Measurements from ENCODE around the gene TALDO1. TPM values are rescaled to one million over a fixed set of nuclear protein-coding genes. Genes with fewer than 3 reads are reported as not detected.

The TALDO1 gene
- 166 and 171 TPM in 2 replicates for total RNA-seq

GRCh38 chr11:747158-748006 lies at the start of gene TALDO1:
Gene TALDO1 (plus strand): TSS chr11:747464. CDS start chr11:747482, 18 bp downstream.

GRCh38 chr11:705646-706438 lies 41.4 kb upstream of the TALDO1 start, which contains the start of gene EPS8L2:
Gene EPS8L2 (plus strand): TSS chr11:706231. CDS start chr11:709408, 3,177 bp downstream.

GRCh38 chr11:777288-778255 lies 30.3 kb downstream of the TALDO1 start, which contains the start of gene GATD1:
Gene GATD1 (minus strand): TSS chr11:777487. CDS start chr11:777462, 25 bp downstream.

GRCh38 chr11:789943-790342 lies 42.7 kb downstream of the TALDO1 start, which contains the start of gene CEND1:
Gene CEND1 (minus strand): TSS chr11:790090. CDS start chr11:788576, 1,514 bp downstream.

GRCh38 chr11:798093-798713 lies 50.9 kb downstream of the TALDO1 start, which contains the start of gene SLC25A22:
Gene SLC25A22 (minus strand): TSS chr11:798281. CDS start chr11:795006, 3,275 bp downstream.

GRCh38 chr11:809287-810039 lies 62.2 kb downstream of the TALDO1 start, which contains the start of gene RPLP2:
Gene RPLP2 (plus strand): TSS chr11:809967. CDS start chr11:810235, 268 bp downstream.

Other genes starting within 250 kb of the TALDO1 start
- gene RNH1, start 240.2 kb upstream of the TALDO1 start, total RNA-seq = 538 and 702 TPM in 2 replicates
- 49.5 and 62.4 TPM in 2 replicates for gene HRAS, start 211.9 kb upstream of the TALDO1 start, total RNA-seq
- gene LRRC56, start 209.9 kb upstream of the TALDO1 start, total RNA-seq = 0.73 and 1.5 TPM in 2 replicates
- 0.29 and 0.33 TPM in 2 replicates for gene LMNTD2, start 186.7 kb upstream of the TALDO1 start, total RNA-seq
- gene RASSF7, start 186.5 kb upstream of the TALDO1 start, total RNA-seq = 2.3 and 4.4 TPM in 2 replicates
- 21.2 and 29.8 TPM in 2 replicates for gene PHRF1, start 171.0 kb upstream of the TALDO1 start, total RNA-seq
- gene IRF7, start 131.5 kb upstream of the TALDO1 start, total RNA-seq = 7.7 and 11.9 TPM in 2 replicates
- gene CDHR5, start 122.5 kb upstream of the TALDO1 start, total RNA-seq = under 0.01 TPM in 1 of 2 replicates, not detected in the other
- not detected in 2 replicates for gene SCT, start 120.3 kb upstream of the TALDO1 start, total RNA-seq
- not detected in 2 replicates for gene DRD4, start 110.2 kb upstream of the TALDO1 start, total RNA-seq
- gene DEAF1, start 52.2 kb upstream of the TALDO1 start, total RNA-seq = 26.6 and 58.4 TPM in 2 replicates
- 13.7 and 14.8 TPM in 2 replicates for gene TMEM80, start 51.6 kb upstream of the TALDO1 start, total RNA-seq
- 68.4 and 125 TPM in 2 replicates for gene EPS8L2, start 41.2 kb upstream of the TALDO1 start, total RNA-seq
- 29.7 and 58.1 TPM in 2 replicates for gene GATD1, start 30.0 kb downstream of the TALDO1 start, total RNA-seq
- gene CEND1, start 42.6 kb downstream of the TALDO1 start, total RNA-seq = 2.2 and 2.8 TPM in 2 replicates
- gene SLC25A22, start 50.8 kb downstream of the TALDO1 start, total RNA-seq = 16.0 and 33.7 TPM in 2 replicates
- 11.2 and 26.1 TPM in 2 replicates for gene PIDD1, start 57.8 kb downstream of the TALDO1 start, total RNA-seq
- gene RPLP2, start 62.5 kb downstream of the TALDO1 start, total RNA-seq = 271 and 337 TPM in 2 replicates
- 25.7 and 47.6 TPM in 2 replicates for gene PNPLA2, start 71.5 kb downstream of the TALDO1 start, total RNA-seq
- gene CRACR2B, start 80.5 kb downstream of the TALDO1 start, total RNA-seq = 1.5 and 1.7 TPM in 2 replicates
- 440 and 727 TPM in 2 replicates for gene CD151, start 85.5 kb downstream of the TALDO1 start, total RNA-seq
- 96.4 and 291 TPM in 2 replicates for gene POLR2L, start 95.1 kb downstream of the TALDO1 start, total RNA-seq
- gene TSPAN4, start 95.4 kb downstream of the TALDO1 start, total RNA-seq = 207 and 235 TPM in 2 replicates
- gene CHID1, start 163.3 kb downstream of the TALDO1 start, total RNA-seq = 67.3 and 102 TPM in 2 replicates
- 38.3 and 45.8 TPM in 2 replicates for gene AP2A2, start 178.4 kb downstream of the TALDO1 start, total RNA-seq